ENCODE results near the gene RRP9. TPM values are rescaled to one million over a fixed set of nuclear protein-coding genes. Genes with fewer than 3 reads are reported as not detected.

Gene RRP9
- total and polyA plus RNA-seq, 2 donors (not counting 1 experiment from before 2014, with no cell fraction given): 16.7 to 21.9 TPM

DNA sequence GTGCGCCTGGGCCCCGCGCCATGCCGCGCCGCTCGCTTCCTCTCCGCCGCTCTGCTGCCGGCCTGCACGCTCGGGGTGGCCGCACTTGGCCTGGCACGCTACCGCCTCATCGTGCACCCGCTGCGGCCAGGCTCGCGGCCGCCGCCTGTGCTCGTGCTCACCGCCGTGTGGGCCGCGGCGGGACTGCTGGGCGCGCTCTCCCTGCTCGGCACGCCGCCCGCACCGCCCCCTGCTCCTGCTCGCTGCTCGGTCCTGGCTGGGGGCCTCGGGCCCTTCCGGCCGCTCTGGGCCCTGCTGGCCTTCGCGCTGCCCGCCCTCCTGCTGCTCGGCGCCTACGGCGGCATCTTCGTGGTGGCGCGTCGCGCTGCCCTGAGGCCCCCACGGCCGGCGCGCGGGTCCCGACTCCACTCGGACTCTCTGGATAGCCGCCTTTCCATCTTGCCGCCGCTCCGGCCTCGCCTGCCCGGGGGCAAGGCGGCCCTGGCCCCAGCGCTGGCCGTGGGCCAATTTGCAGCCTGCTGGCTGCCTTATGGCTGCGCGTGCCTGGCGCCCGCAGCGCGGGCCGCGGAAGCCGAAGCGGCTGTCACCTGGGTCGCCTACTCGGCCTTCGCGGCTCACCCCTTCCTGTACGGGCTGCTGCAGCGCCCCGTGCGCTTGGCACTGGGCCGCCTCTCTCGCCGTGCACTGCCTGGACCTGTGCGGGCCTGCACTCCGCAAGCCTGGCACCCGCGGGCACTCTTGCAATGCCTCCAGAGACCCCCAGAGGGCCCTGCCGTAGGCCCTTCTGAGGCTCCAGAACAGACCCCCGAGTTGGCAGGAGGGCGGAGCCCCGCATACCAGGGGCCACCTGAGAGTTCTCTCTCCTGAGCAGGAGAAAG, 14.4 kb upstream of the RRP9 start:
- Mint-ChIP-seq H3K27me3 (peaks cover 17% of the 10 kb centered on the region), H3K27ac (no peak overlapping the region), H3K4me3 (peak overlapping the region; percentile 71), H3K9me3 (ENCODE audit: insufficient read depth) (no peaks in the 10 kb centered on the region), H3K4me1 (peaks cover 5% of the 10 kb centered on the region)
- DNase-seq (peak; percentile 61), ATAC-seq (ENCODE audit: low read depth) (peak; percentile 73)
- Histone ChIP-seq H4K20me1 (ENCODE audit: control insufficient read depth, insufficient read depth, low read length, poor library complexity, severe bottlenecking) (no peaks in the 10 kb centered on the region), H3K9me3 (ENCODE audit: control extremely low read depth in 1 of 3, control insufficient read depth in 2 of 3, insufficient read depth in 1 of 3, low read length in 2 of 3) (peaks cover 0 to 6% (median 0%) of the 10 kb centered on the region in 3 donors), H3K4me2 (replicated peaks; ENCODE audit: low read depth, low read length, poor library complexity, severe bottlenecking) (peak overlapping the region; percentile 89), H3K4me3 (ENCODE audit: control extremely low read depth in 1 of 5, extremely low read depth in 1 of 5, insufficient read depth in 1 of 5, low read depth in 2 of 5, low read length in 4 of 5) (peak overlapping the region in 3 of 5 experiments; percentile 35 to 54 (median 51)), H3K9ac (ENCODE audit: low read length) (peak overlapping the region; percentile 51), H3K79me2 (ENCODE audit: control insufficient read depth, insufficient read depth, low read length) (no peaks in the 10 kb centered on the region), H2AFZ (ENCODE audit: insufficient read depth, low read depth, low read length, poor library complexity, severe bottlenecking) (peak overlapping the region; percentile 75), H3K27me3 (replicated peaks in 1 of 4; ENCODE audit: control extremely low read depth in 1 of 4, control insufficient read depth in 3 of 4, insufficient read depth in 4 of 4, low read length in 3 of 4) (peaks cover 0 to 27% (median 15%) of the 10 kb centered on the region in 4 experiments), H3K36me3 (replicated peaks in 1 of 2; ENCODE audit: control extremely low read depth in 1 of 2, control insufficient read depth in 1 of 2, extremely low read depth in 1 of 2, insufficient read depth in 2 of 2, low read length in 1 of 2) (no peaks in the 10 kb centered on the region), H3K4me1 (ENCODE audit: control insufficient read depth in 2 of 2, insufficient read depth in 2 of 2, low read length in 2 of 2) (peaks cover 7 to 10% of the 10 kb centered on the region in 2 donors), H3K27ac (ENCODE audit: low read length in 2 of 2) (no peak overlapping the region)
- TF ChIP-seq EZH2 (IDR thresholded peaks at IDR 0.05; ENCODE audit: borderline replicate concordance, insufficient read depth, low read depth, low read length, poor library complexity, severe bottlenecking): no peak
- TF ChIP-seq, protein P1, sequence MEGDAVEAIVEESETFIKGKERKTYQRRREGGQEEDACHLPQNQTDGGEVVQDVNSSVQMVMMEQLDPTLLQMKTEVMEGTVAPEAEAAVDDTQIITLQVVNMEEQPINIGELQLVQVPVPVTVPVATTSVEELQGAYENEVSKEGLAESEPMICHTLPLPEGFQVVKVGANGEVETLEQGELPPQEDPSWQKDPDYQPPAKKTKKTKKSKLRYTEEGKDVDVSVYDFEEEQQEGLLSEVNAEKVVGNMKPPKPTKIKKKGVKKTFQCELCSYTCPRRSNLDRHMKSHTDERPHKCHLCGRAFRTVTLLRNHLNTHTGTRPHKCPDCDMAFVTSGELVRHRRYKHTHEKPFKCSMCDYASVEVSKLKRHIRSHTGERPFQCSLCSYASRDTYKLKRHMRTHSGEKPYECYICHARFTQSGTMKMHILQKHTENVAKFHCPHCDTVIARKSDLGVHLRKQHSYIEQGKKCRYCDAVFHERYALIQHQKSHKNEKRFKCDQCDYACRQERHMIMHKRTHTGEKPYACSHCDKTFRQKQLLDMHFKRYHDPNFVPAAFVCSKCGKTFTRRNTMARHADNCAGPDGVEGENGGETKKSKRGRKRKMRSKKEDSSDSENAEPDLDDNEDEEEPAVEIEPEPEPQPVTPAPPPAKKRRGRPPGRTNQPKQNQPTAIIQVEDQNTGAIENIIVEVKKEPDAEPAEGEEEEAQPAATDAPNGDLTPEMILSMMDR (IDR thresholded peaks at IDR 0.05): peak; percentile 68
- POLR2A ChIA-PET: no interaction called here
- CTCF ChIA-PET: interaction anchor here (1.3 kb wide), 1 partner anchor 17 kb away, joined by 4 read pairs; no protein-coding TSS in a partner anchor
- intact Hi-C loops (cut with micrococcal nuclease): loop anchor here (1.0 kb wide), 1 partner anchor 19 kb away; the partner anchor contains the start of gene ABHD14A
- 8% methylated on average over 94 of the region's 97 CpGs for WGBS (ENCODE audit: insufficient coverage)

All from B cell (primary cell).